Natural killer cell (primary cell): ENCODE results near the gene TMEM175. TPM values are rescaled to one million over a fixed set of nuclear protein-coding genes. Genes with fewer than 3 reads are reported as not detected.
A peak's percentile ranks its signal among the peaks of the same experiment; 100 is the strongest.

Source experiments
- ATAC-seq, 3 donors: fragments of 150-1000 bp in 2 of 3; fragments of 200-7000 bp in 1 of 3; cut with Tn5 transposase; 1 replicate in 1 of 3; 2 replicates in 2 of 3; pipeline ENCODE4 v1.10.0; 2021; ENCODE audit warnings: mild to moderate bottlenecking in 2 of 3, moderate library complexity in 2 of 3
- DNase-seq, 2 donors: peaks; one replicate each; pipeline versions ENCODE4 v3.0.0 to v3.0.0-alpha.2; 2013 to 2021; ENCODE audit warnings: mixed read lengths in 1 of 2
- H3K27ac ChIP-seq: one replicate; pipeline ENCODE4 v1.5.1; 2013; ENCODE audit warnings: mild to moderate bottlenecking, low read length
- H3K27me3 ChIP-seq: one replicate; pipeline ENCODE4 v1.6.1; 2013; ENCODE audit warnings: low read length; ENCODE audit not compliant: control insufficient read depth, insufficient read depth
- H3K36me3 ChIP-seq: one replicate; pipeline ENCODE4 v1.6.1; 2013; ENCODE audit warnings: low read length; ENCODE audit not compliant: control insufficient read depth, insufficient read depth
- H3K4me1 ChIP-seq: one replicate; pipeline ENCODE4 v1.6.1; 2013; ENCODE audit warnings: low read length; ENCODE audit not compliant: control insufficient read depth, insufficient read depth
- H3K4me3 ChIP-seq: one replicate; pipeline ENCODE4 v1.5.1; 2013; ENCODE audit warnings: low read length
- H3K9me3 ChIP-seq: one replicate; pipeline ENCODE4 v1.6.1; 2013; ENCODE audit warnings: low read length; ENCODE audit not compliant: control insufficient read depth, insufficient read depth
- H3K27ac Mint-ChIP-seq, 2 donors: one replicate each; pipeline ENCODE4 v1.8.0; 2022; ENCODE audit warnings: mild to moderate bottlenecking in 2 of 2, mixed read lengths in 2 of 2, moderate library complexity in 1 of 2
- H3K27me3 Mint-ChIP-seq, 2 donors: one replicate each; pipeline ENCODE4 v1.8.0; 2022; ENCODE audit warnings: low read depth in 2 of 2, mixed read lengths in 2 of 2
- H3K36me3 Mint-ChIP-seq: one replicate; pipeline ENCODE4 v1.8.0; 2022; ENCODE audit warnings: mixed read lengths
- H3K4me1 Mint-ChIP-seq, 2 donors: one replicate each; pipeline ENCODE4 v1.8.0; 2022; ENCODE audit warnings: mixed read lengths in 2 of 2
- H3K4me3 Mint-ChIP-seq: one replicate; pipeline ENCODE4 v1.8.0; 2022; ENCODE audit warnings: mild to moderate bottlenecking, moderate library complexity, mixed read lengths
- H3K9me3 Mint-ChIP-seq, 2 donors: one replicate each; pipeline ENCODE4 v1.8.0; 2022; ENCODE audit warnings: mixed read lengths in 2 of 2
- CTCF ChIP-seq: fragments of 200-600 bp; IDR thresholded peaks from one replicate; pipeline ENCODE4 v1.8.0; 2022; ENCODE audit warnings: antibody characterized with exemption
- WGBS: methylation state at CpG from one replicate; pipeline ENCODE4 v1.1.7; 2013; ENCODE audit warnings: missing lambda C conversion rate; ENCODE audit not compliant: insufficient coverage; 5-methylcytosine and 5-hydroxymethylcytosine counted together
- intact Hi-C: fragments of 100-400 bp; cut with micrococcal nuclease; formaldehyde crosslinking; loops from one replicate; pipeline ENCODE4 v1.14.2; 2022
- total RNA-seq, 4 donors: library from RNA; stranded (reverse); fragments of 120-200 nt in 1 of 4; gene quantifications; one replicate each; pipeline versions ENCODE4 v1.2.3 to v1.2.4, GENCODE V29; 2013 to 2022

Gene TMEM175
- total RNA-seq, 3 donors from 2014 or later (not counting 1 experiment from before 2014, with no cell fraction given): 72.8 to 79.8 (median 73.2) TPM

- H3K27me3 Mint-ChIP-seq: no peaks in the 10 kb centered on the region
- H3K4me3 Mint-ChIP-seq: no peak overlapping the region
- no peak overlapping the region for H3K27ac ChIP-seq
- 86% methylated on average over 15 of the region's 15 CpGs for WGBS
- H3K4me1 ChIP-seq: peaks cover 6% of the 10 kb centered on the region
- no peaks in the 10 kb centered on the region for H3K36me3 Mint-ChIP-seq
- H3K27ac Mint-ChIP-seq: peak overlapping the region in 1 of 2 donors; percentile 45
- intact Hi-C loops: no loop called here
- no peak overlapping the region for H3K4me3 ChIP-seq
- TF ChIP-seq CTCF: no peak
- no peaks in the 10 kb centered on the region for H3K9me3 Mint-ChIP-seq
- ATAC-seq (no peak), DNase-seq (no peak)
- peaks cover 11 to 21% of the 10 kb centered on the region in 2 donors for H3K4me1 Mint-ChIP-seq
- no peaks in the 10 kb centered on the region for H3K9me3 ChIP-seq
- H3K27me3 ChIP-seq: no peaks in the 10 kb centered on the region
- peaks cover 72% of the 10 kb centered on the region for H3K36me3 ChIP-seq
These were observed 48.0 kb upstream of the TMEM175 start for GRCh38 chr4:884259-884658.

- no peaks in the 10 kb centered on the region for H3K27me3 ChIP-seq
- H3K36me3 Mint-ChIP-seq: no peaks in the 10 kb centered on the region
- 95% methylated on average over 24 of the region's 24 CpGs for WGBS
- no peaks in the 10 kb centered on the region for H3K9me3 Mint-ChIP-seq
- no peak overlapping the region for H3K4me3 ChIP-seq
- no peak overlapping the region for H3K27ac Mint-ChIP-seq
- DNase-seq: no peak
- H3K27me3 Mint-ChIP-seq: no peaks in the 10 kb centered on the region
- TF ChIP-seq CTCF: no peak
- no peak overlapping the region for H3K27ac ChIP-seq
- H3K4me3 Mint-ChIP-seq: no peak overlapping the region
- H3K9me3 ChIP-seq: no peaks in the 10 kb centered on the region
- intact Hi-C loops: no loop called here
- H3K36me3 ChIP-seq: peaks cover 72% of the 10 kb centered on the region
- peaks cover 1% of the 10 kb centered on the region for H3K4me1 ChIP-seq
- ATAC-seq: no peak
- peaks cover 5 to 14% of the 10 kb centered on the region in 2 donors for H3K4me1 Mint-ChIP-seq
These were observed 47.4 kb upstream of the TMEM175 start for GRCh38 chr4:884896-885295.

- Histone ChIP-seq H3K27me3 (no peaks in the 10 kb centered on the region), H3K36me3 (peaks cover 71% of the 10 kb centered on the region), H3K4me3 (no peak overlapping the region), H3K4me1 (no peaks in the 10 kb centered on the region), H3K9me3 (no peaks in the 10 kb centered on the region), H3K27ac (no peak overlapping the region)
- Mint-ChIP-seq H3K9me3 (no peaks in the 10 kb centered on the region), H3K36me3 (no peaks in the 10 kb centered on the region), H3K4me1 (peaks cover under 1 to 10% of the 10 kb centered on the region in 2 donors), H3K4me3 (no peak overlapping the region), H3K27me3 (no peaks in the 10 kb centered on the region), H3K27ac (no peak overlapping the region)
- no peak for TF ChIP-seq CTCF
- intact Hi-C loops: no loop called here
- DNase-seq: no peak
- WGBS: 94% methylated on average over 10 of the region's 10 CpGs
- no peak for ATAC-seq
These were observed 46.9 kb upstream of the TMEM175 start for GRCh38 chr4:885353-885752.

- Mint-ChIP-seq H3K36me3 (no peaks in the 10 kb centered on the region), H3K9me3 (no peaks in the 10 kb centered on the region)
- H3K36me3 ChIP-seq: peaks cover 65% of the 10 kb centered on the region
These were observed 46.0 kb upstream of the TMEM175 start for GRCh38 chr4:886244-886643.

More at GRCh38 chr4:886244-886643, 46.0 kb upstream of the TMEM175 start:
- Mint-ChIP-seq H3K27me3 (no peaks in the 10 kb centered on the region), H3K4me1 (peaks cover 0 to 8% of the 10 kb centered on the region in 2 donors), H3K4me3 (no peak overlapping the region), H3K27ac (peak overlapping the region in 1 of 2 donors; percentile 24)
- 93% methylated on average over 9 of the region's 9 CpGs for WGBS
- ATAC-seq (no peak), DNase-seq (no peak)
- Histone ChIP-seq H3K4me1 (no peaks in the 10 kb centered on the region), H3K9me3 (no peaks in the 10 kb centered on the region), H3K27ac (no peak overlapping the region), H3K27me3 (no peaks in the 10 kb centered on the region), H3K4me3 (no peak overlapping the region)
- intact Hi-C loops: no loop called here
- no peak for TF ChIP-seq CTCF
